Measurements from ENCODE around the gene OR1J1.

Gene OR1J1

GRCh38 chr9:122444041-122444733 lies 33.5 kb downstream of the OR1J1 start:
- no peak for DNase-seq

- no peak for DNase-seq
Measured at GRCh38 chr9:122442568-122442967, 35.2 kb downstream of the OR1J1 start.
